ENCODE data around the gene RAI14.

RAI14 gene

DNA sequence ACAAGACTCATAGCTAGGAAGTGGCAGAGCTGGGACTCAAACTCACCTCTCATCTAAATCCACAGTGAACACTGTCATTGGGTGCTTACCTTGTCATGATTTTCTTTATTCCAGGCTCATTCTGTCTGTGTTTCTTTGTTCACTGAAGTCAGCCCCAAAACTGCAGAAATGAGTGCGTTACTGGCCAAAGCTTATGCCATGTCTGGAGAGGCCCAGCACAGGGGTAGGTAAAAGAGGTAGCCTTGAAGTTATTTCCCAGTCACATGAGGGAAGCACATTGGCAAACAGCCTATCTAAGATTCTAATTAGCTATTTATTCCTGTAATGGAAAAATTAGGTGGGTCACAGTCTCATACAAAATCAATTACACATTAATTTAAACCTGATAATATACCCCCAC is 212.7 kb downstream of the RAI14 start:
- DNase-seq = no peak

DNA sequence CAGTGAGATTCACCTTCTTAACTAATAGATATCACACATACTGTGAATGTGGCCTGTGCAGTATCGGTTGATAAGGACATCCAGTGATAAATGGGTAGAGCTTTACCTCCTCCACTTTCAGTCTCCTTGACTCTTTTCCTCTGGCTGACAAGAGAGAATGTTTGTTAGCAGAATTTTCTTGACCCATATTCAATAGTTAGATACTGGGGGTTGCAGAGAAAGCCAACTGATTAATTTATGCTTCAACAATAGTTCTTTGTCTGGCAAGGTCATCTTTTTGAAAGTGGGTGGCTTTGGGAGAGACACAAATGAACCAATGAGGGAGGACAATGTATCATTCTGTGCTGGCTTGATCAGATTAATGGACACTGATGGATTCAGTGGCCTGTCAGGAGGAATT is 213.1 kb downstream of the RAI14 start:
- DNase-seq = no peak

DNA sequence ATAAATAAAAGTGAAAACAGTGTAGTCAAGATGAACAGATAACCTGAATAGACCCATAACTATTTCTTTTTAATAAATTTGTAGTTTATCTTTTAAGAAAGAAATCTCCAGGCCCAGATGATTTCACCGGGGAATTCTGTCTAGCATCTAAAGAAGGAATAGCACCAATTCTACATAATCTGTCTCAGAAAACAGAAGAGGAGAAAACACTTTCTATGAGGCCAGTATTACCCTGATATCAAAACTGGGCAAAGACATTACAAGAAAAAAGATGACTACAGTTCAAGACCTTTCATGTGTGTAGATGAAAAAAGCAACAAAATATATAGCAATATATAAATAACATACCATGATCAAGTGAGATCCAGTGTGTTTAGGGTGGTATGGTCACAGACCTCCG is 214.3 kb downstream of the RAI14 start:
- no peak for DNase-seq

DNA sequence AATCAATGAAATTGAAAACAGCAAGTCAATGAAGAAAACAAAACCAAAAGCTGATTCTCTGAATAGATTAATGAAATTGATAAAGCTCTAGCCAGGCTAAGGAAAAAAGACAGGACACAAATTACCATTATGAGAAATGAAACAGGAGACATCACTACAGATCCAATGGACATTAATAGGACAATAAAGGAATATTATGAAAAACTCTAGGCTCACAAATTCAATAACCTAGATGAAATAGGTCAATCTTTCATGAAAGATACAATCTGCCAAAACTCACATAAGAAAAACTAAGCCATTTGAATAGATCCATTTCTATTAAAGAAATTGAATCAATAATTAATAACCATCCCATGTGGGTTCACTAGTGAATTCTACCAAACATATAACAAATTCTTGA is 220.1 kb downstream of the RAI14 start:
- no peak for DNase-seq

DNA sequence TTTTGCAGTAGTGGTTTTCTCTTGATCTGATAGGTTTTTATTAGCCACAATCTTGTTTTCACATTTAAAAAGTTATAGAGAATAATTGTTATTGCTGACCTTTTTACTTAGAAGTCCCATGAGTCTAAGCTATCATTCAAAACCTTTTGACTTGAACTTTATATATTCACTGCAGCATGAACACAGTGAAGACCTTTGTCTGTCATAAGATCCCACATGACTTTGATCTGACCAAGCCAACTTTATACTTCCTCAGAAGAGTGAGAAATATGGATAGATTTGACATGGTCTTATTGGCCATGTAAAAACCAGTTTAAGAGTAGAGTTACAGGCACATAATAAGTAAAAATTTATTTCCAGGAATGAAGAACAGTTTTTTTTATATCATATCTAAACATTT is 225.1 kb downstream of the RAI14 start:
- DNase-seq = no peak
